Measurements from ENCODE around the gene ASIC2.

Gene ASIC2

GRCh38 chr17:33288954-33289353 is 4.1 kb downstream of the ASIC2 start:
- no peak for DNase-seq (ENCODE audit: low spot score)

GRCh38 chr17:33287096-33287725 is 5.9 kb downstream of the ASIC2 start:
- no peak for DNase-seq (ENCODE audit: low spot score)

- no peak for DNase-seq (ENCODE audit: low spot score)
Observed at GRCh38 chr17:33285413-33285812, 7.7 kb downstream of the ASIC2 start.

GRCh38 chr17:33284022-33284421 is 9.1 kb downstream of the ASIC2 start:
- DNase-seq (ENCODE audit: low spot score): no peak

- no peak for DNase-seq (ENCODE audit: low spot score)
Observed at GRCh38 chr17:33280162-33280943, 12.7 kb downstream of the ASIC2 start.

- DNase-seq (ENCODE audit: low spot score): no peak
Observed at GRCh38 chr17:33277436-33278100, 15.5 kb downstream of the ASIC2 start.

- no peak for DNase-seq (ENCODE audit: low spot score)
Observed at GRCh38 chr17:33273743-33274410, 19.2 kb downstream of the ASIC2 start.

- DNase-seq (ENCODE audit: low spot score): no peak
Observed at GRCh38 chr17:33273271-33273670, 19.8 kb downstream of the ASIC2 start.

GRCh38 chr17:33272438-33272837 is 20.7 kb downstream of the ASIC2 start:
- DNase-seq (ENCODE audit: low spot score): no peak

GRCh38 chr17:33269337-33270060 is 23.6 kb downstream of the ASIC2 start:
- DNase-seq (ENCODE audit: low spot score): no peak

GRCh38 chr17:33267851-33268548 is 25.1 kb downstream of the ASIC2 start:
- no peak for DNase-seq (ENCODE audit: low spot score)

- no peak for DNase-seq (ENCODE audit: low spot score)
Observed at GRCh38 chr17:33267271-33267790, 25.8 kb downstream of the ASIC2 start.

GRCh38 chr17:33266611-33267010 is 26.5 kb downstream of the ASIC2 start:
- DNase-seq (ENCODE audit: low spot score): no peak

- no peak for DNase-seq (ENCODE audit: low spot score)
Observed at GRCh38 chr17:33266116-33266515, 27.0 kb downstream of the ASIC2 start.

GRCh38 chr17:33263396-33263795 is 29.7 kb downstream of the ASIC2 start:
- no peak for DNase-seq (ENCODE audit: low spot score)

- no peak for DNase-seq (ENCODE audit: low spot score)
Observed at GRCh38 chr17:33262266-33263123, 30.6 kb downstream of the ASIC2 start.

GRCh38 chr17:33261820-33262219 is 31.3 kb downstream of the ASIC2 start:
- DNase-seq (ENCODE audit: low spot score): no peak

GRCh38 chr17:33260638-33261037 is 32.5 kb downstream of the ASIC2 start:
- no peak for DNase-seq (ENCODE audit: low spot score)

- DNase-seq (ENCODE audit: low spot score): no peak
Observed at GRCh38 chr17:33258296-33258695, 34.8 kb downstream of the ASIC2 start.

- no peak for DNase-seq (ENCODE audit: low spot score)
Observed at GRCh38 chr17:33245183-33245582, 47.9 kb downstream of the ASIC2 start.

All from COLO829 (cell line).